GM11168 (cell line): ENCODE data around the gene THRAP3.
"Not testable (repeated sequence)": the region's sequence is repeated elsewhere in the genome, so short reads cannot be mapped to it uniquely, and the experiment has no call there.

Source experiments
- in situ Hi-C: fragments of 300-500 bp; cut with MboI; formaldehyde crosslinking; loops from one replicate; pipeline ENCODE4 v1.12.0; 2022; ENCODE audit warnings: low sequenced_read_pairs; ENCODE audit not compliant: unreplicated experiment

The THRAP3 gene

DNA sequence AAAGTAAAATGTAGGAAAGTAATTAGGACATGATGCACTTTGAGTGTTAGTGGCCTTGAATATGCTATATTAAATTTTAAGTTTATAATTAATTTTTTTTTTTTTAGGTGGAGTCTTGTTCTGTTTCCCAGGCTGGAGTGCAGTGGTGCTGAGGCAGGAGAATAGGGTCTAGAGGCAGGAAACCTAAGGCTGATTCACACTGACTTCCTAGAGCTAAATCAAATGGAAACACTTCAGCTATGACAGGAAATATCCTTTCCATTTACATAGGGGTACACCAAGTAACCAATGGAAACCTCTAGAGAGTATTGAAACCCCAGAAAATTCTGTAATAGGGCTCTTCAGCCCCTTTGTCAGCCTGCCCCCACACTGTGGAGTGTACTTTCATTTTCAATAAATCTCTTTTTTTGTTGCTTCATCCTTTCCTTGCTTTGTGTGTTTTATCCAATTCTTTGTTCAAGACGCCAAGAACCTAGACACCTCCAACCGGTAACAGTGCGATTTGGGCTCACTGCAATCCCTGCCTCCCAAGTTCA is 17.9 kb upstream of the THRAP3 start:
- in situ Hi-C loops = no loop called here

- in situ Hi-C loops = no loop called here
Measured at GRCh38 chr1:36207339-36207738, 16.9 kb upstream of the THRAP3 start.

- in situ Hi-C loops = no loop called here
Measured at GRCh38 chr1:36208978-36209703, 15.1 kb upstream of the THRAP3 start.

DNA sequence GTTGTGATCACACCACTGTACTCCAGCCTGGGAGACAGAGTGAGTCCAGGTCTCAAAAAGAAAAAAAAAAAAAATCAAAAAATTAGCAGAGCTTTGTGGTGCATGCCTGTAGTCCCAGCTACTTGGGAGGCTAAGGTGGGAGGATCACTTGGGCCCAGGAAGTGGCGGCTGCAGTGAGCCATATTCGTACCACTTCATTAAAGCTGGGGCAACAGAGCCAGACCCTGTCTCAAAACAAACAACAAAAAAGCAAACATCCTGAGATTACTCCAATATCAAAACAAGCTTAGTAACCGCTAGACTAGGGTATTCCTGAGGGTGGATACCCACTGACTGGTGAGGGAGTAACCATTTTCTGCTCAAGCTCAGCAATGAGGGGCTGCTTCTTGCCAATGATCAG is 12.9 kb upstream of the THRAP3 start:
- in situ Hi-C loops = no loop called here

- in situ Hi-C loops = no loop called here
Measured at GRCh38 chr1:36211841-36212240, 12.4 kb upstream of the THRAP3 start.

DNA sequence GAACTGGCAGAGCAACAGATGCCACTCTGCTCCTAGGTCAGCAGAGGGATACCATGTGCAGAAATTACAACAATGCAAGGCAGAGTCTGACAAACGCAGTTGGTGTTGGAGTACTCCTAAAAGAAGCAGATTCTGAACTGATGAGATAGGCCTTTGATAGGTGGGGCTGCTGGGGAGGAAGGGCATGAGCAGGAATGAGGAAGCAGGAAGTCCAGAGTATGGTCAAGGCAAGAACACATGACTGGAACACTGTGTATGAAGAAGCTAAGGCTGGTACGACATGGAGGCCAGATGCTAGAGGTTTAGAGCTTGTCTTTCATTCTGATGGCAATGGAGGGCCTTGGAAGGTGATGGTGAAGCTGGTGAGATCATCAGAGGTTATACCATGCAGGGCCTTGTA is 11.5 kb upstream of the THRAP3 start:
- in situ Hi-C loops = no loop called here

- in situ Hi-C loops = no loop called here
Measured at GRCh38 chr1:36217670-36218069, 6.6 kb upstream of the THRAP3 start.

DNA sequence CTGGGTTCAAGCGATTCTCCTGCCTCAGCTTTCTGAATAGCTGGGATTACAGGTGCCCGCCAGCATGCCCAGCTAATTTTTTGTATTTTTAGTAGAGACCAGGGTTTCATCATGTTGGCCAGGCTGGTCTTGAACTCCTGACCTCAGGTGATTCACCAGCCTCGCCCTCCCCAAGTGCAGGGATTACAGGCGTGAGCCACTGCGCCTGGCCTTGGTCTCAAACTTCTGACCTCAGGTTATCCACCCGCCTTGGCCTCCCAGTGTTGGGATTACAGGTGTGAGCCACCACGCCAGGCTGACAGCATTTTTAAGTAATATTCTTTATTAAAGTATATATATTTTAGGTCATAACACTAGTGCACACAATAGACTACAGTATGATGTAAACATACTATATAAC is 2.3 kb upstream of the THRAP3 start:
- in situ Hi-C loops = not testable (repeated sequence)

GRCh38 chr1:36222481-36223380 is 1.5 kb upstream of the THRAP3 start:
- in situ Hi-C loops = no loop called here

DNA sequence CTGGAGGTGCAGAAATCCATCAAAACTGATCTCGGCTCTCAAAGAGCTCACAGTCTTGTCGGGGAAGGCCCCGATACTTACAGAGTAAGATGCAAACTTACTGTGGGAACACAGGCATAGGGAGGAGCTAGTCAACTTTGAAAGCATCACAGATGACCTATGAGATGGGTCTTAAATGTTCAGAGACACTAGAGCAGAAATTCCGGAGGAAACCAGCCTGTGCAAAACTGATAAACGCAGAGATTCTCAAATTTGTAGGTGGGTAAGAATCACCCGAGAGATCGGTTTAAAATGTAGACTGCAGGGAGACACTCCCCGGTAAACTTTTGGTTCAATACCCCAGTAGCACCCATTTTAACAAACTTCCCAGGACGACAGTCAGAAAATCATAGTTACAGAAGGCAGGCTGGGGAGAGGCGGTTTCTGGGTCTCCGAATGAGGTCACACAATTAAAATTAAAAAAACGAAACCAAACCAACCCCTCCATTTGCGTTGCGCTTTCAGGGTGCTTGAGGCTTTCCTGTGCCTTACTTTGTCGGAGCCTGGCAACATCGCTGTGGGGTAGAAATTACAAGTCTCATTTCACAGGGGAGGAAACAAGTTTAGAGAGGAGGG is 755 bp upstream of the THRAP3 start:
- in situ Hi-C loops = no loop called here

- in situ Hi-C loops = no loop called here
Measured at GRCh38 chr1:36224537-36225282, 467 bp downstream of the THRAP3 start.

GRCh38 chr1:36225283-36225899 is 1.1 kb downstream of the THRAP3 start:
- in situ Hi-C loops = no loop called here

DNA sequence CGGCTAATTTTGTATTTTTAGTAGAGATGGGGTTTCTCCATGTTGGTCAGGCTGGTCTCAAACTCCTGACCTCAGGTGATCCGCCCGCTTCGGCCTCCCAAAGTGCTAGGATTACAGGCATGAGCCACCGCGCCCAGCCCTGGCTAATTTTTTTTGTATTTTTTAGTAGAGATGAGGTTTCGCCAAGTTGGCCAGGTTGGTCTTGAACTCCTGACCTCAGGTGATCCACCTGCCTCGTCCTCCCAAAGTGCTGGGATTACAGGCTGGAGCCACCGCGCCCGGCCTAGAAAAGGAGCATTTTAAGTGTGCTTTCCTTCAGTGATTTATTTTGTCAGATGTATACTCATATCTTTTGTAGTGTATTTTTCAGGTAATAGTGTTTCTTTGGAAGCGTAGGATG is 6.0 kb downstream of the THRAP3 start:
- in situ Hi-C loops = not testable (repeated sequence)

DNA sequence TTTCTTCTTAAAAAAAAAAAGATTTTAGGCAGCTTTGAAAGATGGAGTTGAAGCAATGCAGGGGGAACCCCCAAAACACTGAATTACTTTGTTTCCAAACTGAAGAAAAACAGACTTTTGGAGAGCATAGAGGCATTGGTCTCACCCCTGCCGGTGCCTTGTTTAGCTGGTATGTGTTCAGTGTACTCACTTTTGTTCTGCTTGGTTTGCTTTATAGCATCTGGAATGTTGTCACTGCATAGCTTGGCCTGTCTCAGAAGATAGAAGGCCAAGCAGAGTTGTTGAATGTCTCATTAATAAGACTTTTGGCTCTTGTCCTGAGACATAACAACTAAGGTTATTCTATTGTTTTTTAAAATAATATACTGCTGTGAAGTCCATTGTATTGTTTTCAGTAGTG is 6.9 kb downstream of the THRAP3 start:
- in situ Hi-C loops = no loop called here

DNA sequence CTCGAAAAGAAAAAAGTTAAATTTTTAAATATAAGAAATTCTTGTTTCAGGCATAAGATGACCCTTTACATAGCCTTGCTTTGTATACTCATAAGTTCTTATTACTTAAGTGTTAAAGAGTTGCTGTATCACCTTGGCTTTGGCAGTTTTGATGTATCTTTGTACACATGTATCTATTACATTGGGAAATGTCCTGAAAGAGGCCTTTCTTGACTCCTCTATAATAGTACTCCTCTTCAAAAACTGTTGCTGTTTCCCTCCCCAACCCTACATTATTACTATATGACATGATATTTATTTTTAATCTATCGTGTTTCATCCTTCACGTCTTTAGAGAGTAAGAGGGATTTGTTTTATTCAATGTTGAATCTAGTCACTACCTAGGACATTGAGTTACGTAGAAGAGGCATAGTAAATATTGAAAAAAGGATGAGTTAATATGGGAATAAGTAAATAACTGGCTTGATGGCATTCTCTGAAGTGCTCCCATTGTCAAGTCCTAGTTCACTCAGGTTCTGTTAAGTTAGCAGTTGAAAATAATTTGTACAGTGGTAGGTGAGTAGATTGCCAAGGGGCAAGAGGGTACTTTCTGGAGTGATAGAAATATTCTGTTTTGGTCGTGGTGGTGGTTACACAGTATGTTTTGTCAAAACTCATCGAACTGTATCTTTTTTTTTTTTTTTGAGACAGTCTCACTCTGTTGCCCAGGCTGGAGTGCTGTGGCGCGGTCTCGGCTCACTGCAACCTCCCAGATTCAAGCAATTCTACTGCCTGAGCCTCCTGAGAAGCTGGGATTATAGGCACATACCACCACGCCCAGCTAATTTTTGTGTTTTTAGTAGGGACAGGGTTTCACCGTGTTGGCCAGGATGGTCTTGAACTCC is 8.2 kb downstream of the THRAP3 start:
- in situ Hi-C loops = no loop called here

GRCh38 chr1:36236302-36236701 is 12.1 kb downstream of the THRAP3 start:
- in situ Hi-C loops = no loop called here

- in situ Hi-C loops = no loop called here
Measured at GRCh38 chr1:36238433-36238832, 14.2 kb downstream of the THRAP3 start.

GRCh38 chr1:36239941-36240637 is 15.8 kb downstream of the THRAP3 start:
- in situ Hi-C loops = no loop called here
